IPS DF 4.7 (cell line): ENCODE data around the gene ANKRD10.
"Not testable (repeated sequence)": the region's sequence is repeated elsewhere in the genome, so short reads cannot be mapped to it uniquely, and the experiment has no call there.

Experiments
- DNase-seq: peaks from one replicate; pipeline ENCODE4 v3.0.0-alpha.2; 2013; ENCODE audit warnings: low spot score; ENCODE audit errors: extremely low read depth

ANKRD10 gene

DNA sequence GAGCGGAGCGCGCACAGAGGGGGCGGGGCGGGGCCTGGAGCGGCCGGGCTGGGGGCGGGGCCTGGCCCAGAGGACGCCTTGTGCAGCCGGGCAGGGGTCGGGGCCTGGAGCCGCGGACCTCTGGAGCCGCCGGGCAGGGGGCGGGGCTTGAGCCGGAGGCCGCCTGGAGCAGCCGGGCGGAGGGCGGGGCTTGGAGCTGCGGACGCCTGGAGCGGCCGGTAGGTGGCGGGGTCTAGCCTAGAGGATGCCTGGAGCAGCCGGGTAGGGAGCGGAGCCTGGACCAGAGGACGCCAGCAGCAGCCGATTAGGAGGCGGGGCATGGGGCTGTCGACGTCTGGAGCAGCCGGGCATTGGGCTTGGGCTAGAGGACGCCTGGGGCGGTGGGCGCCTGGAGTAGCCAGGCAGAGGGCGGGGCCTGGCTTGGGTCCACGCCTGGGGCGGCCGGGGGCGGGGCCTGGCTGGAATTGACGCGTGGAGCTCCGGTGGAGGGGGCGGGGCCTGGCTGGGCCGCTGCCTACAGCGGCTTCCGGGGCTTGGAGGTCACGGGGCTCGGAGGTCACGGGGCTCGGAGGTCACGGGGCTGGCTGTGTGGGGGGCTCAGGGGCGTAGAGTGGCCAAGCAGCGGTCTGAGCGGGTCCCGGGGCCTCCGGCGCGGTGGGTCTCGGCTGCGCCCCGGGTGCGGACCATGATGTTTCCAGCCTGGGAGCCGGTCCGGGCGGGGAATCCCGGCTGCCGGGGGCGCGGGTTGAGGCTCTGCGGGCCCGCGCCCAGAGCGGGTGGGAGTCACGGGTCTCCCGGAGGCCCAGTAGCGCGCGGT is at the start of gene ANKRD10:
Gene ANKRD10, minus strand, starts transcription at position 13 of the 817 bp plus-strand sequence. CDS start 135 bp downstream, outside the sequence.
- DNase-seq = peak; percentile 96

DNA sequence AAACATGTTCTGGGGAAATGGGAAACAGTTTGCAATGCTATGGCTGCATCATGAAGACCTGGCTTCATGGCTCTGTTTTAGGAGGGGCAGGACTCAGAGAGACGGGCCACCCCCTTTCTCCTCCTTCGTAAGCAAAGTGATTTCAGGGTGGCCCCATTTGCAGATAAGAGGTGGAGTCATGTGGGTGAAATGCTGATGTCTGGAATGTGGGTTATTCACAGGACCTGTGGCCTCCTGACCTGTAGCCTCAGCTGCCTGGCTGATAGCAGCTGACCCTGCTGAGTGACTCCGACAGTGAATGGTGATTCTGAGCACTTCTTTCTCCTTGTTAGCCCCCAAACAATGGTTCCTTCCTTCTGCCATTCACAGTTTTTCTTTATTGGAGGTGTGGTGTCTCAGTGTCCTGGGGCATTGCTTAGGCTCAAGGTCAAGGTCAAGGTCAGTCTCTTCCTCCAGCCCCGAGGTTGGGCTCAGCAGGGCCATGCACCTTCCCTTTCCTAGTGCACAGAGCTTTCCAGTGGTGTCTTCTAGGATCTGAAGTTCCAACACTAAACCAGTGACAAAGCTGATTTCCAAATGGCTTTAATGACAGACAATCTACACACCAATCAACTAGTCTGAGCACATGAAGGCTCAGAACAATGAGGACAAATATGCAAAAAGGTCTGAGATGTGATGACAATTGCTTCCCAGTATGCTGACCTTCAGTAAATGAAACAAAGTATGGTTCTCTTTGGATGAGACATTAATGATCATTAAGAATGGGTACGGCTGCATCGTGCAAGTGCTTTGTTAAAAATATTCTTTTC is 49.6 kb upstream of the ANKRD10 start:
- DNase-seq = no peak

DNA sequence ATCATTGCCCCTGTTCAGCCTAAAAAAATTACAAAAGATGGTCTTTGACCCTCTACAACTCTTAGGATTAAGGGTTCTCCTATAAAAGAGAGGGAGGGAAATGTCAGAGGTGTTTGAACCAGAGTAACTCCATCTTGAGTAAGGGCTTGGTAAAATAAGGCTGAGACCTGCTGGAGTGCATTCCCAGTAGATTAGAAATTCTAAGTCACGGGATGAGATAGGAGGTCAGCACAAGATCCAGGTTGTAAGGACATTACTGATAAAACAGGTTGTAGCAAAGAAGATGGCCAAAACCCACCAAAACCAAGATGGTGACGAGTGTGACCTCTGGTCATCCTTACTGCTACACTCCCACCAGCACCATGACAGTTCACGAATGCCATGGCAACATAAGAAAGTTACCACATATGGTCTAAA is 48.7 kb upstream of the ANKRD10 start:
- no peak for DNase-seq

DNA sequence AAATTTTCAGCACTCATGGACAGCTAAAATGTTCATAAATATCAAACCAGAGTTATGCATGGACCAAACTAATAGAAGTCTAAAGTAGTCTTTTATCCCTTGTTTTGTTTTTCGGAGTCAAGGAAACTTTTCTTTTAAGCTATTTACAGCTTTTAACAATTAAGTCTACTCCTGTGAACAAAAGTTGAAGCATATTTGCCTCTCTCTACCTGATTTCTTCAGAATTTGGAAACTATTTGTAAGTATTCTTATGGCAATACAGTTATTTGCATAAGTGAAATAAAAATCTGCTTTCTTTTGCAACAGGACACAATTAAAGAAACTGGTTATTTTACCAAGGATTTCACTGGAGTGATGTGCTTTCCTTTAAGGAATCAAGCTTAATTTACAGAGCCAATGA is 47.1 kb upstream of the ANKRD10 start:
- no peak for DNase-seq

DNA sequence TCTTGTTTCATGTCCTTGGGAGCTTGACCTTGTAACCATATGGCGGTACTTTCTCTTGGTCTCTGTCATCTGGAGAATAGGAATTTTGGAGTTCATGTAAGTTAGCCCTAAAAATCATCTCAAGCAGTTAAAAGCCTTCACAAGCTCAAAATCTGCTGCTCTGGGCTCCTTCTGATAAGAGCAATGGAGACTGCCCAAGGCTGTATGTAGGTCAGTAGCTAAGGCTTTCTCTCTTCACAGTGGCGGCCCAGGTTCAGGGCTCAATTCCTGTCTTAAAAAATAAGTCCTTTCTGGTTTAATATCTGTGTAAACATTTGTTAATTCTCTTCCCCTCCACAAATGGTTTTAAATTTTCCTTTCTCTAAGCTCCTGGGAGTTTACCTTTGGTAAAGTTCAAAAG is 45.3 kb upstream of the ANKRD10 start:
- no peak for DNase-seq

DNA sequence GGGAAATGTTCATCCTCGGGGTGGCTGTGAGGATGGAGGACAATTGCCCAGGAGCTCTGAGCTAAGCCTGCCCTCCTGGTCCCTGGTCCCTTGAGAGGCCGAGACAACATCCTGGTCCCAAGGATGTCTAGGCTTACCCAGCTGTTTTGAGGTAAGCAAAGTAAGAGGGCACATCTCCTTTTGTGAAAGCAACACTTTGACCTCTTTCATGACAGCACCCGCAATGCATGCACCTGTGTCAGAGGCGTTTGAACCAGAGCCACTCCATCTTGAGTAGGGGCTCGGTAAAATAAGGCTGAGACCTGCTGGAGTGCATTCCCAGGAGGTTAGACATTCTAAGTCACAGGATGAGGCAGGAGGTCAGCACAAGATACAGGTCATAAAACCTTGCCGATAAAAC is 43.1 kb upstream of the ANKRD10 start:
- no peak for DNase-seq

DNA sequence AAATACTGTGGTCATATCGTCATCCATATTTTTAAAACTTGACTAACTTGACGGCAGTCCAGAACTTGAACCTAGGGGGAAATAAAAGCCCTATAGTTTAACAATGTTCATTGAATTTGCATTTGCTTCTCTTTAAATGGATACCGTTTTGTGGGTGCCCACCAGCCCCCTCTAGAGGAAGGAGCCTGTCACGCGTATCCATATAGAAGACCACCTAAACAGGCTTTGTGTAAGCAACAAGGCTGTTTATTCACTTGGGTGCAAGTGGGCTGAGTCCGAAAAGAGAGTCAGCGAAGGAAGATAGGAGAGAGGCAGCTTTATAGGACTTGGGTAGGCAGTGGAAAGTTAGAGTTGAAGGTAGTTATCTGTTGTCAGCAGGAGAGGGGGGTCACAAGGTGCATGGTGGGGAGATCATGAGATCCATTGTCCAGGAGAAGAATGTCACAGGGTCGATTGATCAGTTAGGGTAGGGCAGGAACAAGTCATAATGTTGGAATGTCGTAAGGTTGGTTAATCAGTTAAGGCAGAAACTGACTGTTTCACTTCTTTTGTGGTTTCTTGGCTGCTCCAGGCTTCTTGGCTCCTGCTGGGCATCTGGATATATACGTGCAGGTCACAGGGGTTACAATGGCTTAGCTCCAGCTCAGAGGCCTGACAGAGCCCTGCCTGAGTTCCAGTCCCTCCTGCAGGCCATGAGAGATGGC is 42.5 kb upstream of the ANKRD10 start:
- DNase-seq = no peak

DNA sequence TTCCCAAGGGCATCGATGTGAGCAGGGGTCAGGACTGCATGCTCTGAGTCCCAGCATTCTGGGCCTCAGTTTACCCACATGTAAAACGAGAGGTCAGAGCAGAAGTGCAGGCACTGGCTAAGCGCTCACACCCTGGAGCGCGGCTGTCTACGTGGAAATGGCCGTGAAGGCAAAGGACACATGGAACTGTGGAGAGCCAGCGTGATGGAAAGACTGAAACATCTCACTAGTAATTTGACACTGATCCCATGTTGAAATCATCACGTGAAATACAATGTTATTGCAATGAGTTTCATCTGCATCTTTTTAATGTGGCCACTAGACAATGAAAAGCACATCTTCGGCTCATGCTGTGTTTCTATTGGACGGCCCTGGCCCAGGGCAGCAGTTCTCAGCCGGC is 41.3 kb upstream of the ANKRD10 start:
- not testable (repeated sequence) for DNase-seq

DNA sequence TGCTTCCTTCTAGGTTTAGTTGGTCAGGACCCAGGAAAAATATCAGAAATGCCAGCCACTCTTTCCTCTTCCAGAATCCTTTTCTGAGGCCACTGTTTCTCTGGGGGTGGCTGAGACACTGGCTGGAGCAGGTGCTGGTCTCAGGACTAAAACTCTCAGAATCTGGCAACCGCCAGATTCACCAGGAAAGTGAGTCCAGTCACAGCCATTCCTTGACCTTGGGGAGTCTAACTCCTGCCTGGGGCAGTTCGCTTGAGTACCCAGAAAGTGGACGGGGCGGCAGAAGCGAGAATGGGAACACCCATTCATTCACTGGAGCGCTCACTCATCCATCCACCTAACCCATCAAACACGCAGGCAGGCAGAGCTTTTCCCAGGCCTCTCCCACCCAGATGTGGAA is 40.7 kb upstream of the ANKRD10 start:
- not testable (repeated sequence) for DNase-seq

DNA sequence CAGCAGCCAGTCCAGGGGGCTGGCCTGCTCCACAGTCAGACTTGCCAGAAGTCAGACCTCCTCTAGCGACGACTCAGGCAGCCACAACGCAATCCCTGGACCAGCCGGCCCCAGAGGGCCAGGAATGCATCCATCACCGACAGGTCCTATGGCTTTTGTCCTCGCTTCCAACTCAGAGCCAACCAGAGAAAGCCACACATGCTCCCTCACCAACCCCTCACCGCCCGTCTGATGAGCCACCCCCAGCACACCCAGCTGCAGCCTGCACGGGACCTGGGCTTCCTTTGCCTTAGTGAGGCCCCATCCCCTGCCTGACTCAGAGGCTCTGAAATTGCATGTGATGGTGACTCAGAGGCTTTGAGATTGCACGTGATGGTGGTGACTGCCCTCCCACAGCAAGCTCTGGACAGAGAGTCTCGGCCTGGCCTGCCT is 40.2 kb upstream of the ANKRD10 start:
- DNase-seq = not testable (repeated sequence)

DNA sequence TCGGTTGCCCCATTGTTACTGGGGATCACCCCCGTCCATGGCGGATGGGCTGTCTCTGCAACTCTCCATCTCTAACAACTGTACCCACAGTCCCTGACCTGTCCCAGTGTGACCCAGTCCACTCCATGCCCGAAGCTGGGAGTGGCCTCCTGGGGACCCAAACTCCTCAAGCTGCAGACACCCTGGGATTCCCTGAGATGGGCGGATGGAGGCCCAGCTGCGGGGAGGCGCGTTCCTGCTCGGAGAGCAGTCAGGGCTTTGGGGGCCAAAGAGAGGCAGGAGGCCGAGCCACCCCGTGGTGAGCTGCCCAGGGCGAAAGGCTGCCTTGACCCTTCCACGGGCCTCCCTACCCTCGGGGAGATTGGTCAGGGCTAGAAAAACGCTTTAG is 39.7 kb upstream of the ANKRD10 start:
- not testable (repeated sequence) for DNase-seq

DNA sequence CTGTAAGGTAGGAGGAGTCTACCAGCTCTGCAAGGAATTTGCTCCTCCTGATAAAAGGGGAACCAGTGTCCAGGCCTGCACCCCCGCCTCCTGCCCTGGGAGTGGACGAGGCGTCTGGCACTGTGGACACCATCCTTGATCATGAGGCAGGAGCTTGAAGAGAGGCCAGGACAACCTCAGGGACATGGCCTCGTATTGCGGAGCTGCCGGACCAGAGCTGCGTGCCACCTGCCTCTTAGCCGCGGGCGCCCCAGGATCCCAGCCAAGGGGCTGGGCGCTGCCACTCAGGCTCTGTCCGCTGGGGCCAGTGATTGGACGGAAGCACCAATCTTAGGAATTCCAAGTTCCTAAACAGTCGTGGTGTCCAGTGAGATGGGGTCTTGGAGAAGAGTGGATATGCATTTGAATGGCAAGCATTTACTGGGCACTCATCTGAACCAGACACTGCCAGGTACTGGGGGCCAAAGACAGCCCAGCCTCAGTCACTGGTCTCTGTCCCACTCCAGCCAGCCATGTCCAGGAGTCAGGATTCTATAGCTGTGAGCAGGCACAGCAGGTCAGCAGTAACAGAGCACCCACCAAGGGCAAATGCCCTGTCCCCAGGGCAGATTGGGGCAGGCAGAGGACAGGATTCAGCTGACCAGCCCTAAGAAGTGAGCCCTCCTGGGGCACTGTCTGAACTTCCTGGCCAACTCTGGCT is 39.1 kb upstream of the ANKRD10 start:
- DNase-seq = no peak

DNA sequence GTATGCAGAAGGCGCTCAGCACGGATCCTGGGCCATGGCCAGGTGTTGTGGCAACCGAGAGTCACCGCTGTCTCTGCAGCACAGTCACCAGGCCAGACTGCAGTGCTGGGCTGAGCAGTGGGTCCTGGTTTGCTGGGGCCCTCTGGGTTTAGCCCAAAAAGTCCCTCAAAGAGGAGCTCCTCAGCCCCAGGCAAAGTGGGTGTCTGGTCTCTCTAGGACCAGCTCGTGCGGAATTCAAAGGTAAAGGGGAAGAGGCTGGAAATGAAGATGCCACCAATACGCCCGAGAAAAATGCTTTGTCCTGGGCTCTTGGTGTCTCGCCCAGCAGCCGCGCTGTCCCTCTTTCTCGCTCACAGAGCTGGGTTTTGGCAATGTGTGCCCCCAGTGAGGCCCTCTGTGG is 38.5 kb upstream of the ANKRD10 start:
- DNase-seq = no peak

DNA sequence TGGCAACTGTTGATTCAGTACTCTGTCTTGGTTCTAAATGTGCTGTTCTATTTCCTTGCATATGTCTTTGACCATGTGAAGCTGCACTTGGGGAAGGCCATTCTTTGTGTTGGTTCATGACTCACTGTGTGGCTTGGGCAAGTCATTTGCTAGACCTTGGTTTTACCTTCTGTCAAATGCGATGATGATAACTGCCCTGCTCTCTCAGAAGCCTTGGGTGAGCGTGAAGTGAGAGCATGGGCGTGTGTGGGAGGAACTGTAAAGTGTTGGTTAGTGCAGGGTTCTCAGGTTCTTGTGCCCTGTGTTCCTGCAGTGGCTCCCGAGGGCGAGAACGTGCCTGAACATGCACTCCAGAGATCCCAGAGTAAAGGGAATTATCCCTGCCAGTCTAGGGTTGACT is 37.3 kb upstream of the ANKRD10 start:
- DNase-seq = not testable (repeated sequence)

DNA sequence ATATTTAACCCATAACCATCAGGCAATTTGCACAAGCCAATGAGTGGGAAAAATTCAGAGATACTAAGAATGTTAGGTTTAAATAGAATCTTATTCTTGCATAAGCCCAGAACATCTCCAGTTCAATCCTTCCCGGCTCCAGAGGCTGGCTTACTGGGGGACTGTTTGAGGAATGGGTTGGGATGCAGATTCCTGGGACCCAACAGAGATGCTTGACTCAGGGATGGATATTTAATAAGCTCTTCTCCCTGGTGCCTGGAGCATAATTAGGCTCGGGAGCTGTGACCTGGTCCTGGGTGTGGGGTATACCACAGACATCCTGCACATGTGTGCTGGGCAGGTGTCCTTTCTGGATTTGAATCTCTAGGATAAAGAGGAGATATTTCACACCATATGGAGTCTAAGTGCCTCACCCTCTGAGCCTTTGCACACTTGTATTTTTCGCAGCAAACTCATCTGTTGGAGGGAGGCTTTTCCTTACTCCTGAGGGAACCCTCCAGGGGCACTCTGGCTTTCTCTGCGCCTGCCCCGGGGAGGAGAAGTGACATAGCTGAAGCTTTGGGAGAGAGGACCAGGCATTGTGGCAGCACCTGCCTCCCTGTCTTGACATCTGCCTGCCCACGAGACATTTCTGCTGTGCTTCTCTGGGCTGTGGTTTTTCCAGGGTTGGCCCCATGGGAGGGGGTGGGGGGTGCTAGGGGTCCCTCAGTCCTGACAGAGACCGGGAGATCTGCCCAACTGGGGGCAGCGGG is 36.1 kb upstream of the ANKRD10 start:
- DNase-seq = no peak

DNA sequence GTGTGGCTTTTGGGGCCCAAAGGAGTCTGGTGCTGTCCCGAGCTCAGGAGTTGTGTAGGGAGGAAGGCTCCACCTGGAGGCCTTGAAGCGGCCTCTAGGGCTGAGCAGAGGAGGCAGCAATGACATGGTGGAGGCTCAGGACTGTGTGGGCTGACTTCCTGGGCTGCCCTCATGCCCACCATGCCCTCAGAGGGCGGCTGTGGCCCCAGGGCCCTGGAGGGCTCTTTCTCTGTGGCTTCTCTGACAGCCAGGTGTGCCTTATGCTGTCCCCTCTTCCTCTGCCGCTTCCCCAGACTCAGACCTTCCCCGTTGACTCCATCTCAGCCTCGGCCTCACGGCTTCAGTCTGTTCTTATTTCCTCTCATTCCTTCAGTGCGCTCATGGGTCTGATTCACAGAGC is 35.5 kb upstream of the ANKRD10 start:
- DNase-seq = no peak

DNA sequence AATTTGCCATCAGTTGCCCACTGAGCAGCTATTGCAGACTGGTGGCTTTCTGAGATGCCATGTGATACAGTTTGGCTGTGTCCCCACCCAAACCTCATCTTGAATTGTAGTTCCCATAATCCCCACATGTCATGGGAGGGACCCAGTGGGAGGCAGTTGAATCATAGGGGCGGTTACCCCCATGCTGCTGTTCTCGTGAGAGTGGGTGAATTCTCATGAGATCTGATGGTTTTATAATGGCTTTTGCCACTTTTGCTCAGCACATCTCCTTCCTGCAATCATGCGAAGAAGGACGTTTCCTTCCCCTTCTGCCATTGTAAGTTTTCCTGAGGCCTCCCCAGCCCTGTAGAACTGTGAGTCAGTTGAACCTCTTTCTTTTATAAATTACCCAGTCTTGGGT is 34.8 kb upstream of the ANKRD10 start:
- no peak for DNase-seq

DNA sequence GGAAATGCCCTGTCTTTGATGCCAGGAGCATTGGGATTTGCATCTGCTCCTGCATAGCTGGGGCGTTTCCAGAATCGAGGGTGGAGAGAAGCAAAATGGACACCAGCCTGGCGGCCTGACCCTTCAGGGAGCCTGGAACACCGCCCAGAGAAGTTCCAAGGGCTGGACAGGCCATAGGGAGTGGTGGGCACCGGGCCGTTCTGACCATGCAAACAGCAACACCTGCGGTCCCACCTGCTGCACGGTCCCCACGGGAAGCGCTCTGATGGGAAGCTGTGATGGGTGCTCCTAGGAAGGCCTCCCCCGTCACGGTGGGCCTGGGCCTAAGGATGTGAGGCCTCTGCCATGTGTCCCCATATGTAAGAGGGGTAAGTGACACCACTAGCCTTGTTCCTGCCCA is 34.2 kb upstream of the ANKRD10 start:
- DNase-seq = no peak

DNA sequence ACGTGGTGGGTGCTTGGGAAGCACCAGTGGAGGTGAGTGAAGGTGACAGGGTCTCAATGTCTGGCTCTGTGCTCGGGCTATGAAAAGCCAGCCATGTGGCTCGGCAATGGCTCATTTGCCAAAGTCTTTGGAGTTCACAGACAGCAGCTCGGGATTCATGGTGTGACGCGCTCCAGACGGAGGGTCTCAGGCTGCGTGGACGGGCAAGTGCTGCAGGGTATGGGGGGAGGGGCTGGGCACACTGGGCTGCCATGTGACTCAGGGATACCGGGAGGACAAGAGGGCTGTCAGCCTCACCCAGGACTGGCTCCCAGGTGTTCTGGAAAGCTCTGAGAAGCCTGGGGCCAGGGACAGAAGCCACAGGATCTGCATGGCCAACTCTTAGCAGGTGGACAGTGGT is 32.5 kb upstream of the ANKRD10 start:
- not testable (repeated sequence) for DNase-seq

DNA sequence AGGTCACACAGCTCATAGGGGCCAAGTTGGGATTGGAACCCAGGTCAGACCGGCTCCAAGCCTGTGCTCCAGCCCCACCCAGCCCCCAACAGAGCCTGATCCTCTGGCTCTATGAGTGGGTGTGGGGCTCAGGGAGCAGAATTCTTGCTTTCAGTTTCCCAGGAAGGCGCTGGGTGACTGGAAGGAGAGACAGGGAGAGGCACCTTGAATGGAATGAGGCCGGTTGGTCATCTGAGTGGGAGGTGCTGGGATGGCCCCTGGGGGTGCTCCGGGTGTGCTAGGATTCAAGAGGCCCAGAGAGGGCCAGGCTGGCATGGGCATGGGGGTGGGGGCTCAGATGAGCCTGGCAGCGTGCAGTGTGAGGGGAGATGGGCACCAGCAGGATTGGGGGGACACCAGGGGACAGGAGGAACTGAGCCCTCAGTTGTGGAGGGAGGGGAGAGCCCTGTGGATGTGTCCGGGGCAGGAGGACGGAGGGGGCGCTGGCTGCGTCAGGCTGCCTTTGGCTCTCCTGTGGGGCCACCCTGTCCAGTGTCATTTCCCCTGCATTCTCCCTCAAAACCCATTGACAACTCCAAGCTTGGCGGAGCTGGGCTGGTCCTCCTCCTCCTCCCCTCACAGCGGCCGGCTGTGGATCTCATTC is 31.2 kb upstream of the ANKRD10 start:
- no peak for DNase-seq
